HG03103 (cell line): ENCODE data around the gene TBXAS1.

Experiments used
- ATAC-seq: cut with Tn5 transposase; IDR thresholded peaks from one replicate; pipeline ENCODE4 v1.9.1; 2021; ENCODE audit warnings: low read depth; ENCODE audit not compliant: unreplicated experiment

The TBXAS1 gene

GRCh38 chr7:139829025-139829774 lies at the start of gene TBXAS1:
Gene TBXAS1, plus strand, starts transcription at chr7:139829264. Its CDS starts 127 bp downstream, at chr7:139829391.
- ATAC-seq, result peak; percentile 53

- no peak for ATAC-seq
Observed at GRCh38 chr7:139782932-139783331, 46.1 kb upstream of the TBXAS1 start.

DNA sequence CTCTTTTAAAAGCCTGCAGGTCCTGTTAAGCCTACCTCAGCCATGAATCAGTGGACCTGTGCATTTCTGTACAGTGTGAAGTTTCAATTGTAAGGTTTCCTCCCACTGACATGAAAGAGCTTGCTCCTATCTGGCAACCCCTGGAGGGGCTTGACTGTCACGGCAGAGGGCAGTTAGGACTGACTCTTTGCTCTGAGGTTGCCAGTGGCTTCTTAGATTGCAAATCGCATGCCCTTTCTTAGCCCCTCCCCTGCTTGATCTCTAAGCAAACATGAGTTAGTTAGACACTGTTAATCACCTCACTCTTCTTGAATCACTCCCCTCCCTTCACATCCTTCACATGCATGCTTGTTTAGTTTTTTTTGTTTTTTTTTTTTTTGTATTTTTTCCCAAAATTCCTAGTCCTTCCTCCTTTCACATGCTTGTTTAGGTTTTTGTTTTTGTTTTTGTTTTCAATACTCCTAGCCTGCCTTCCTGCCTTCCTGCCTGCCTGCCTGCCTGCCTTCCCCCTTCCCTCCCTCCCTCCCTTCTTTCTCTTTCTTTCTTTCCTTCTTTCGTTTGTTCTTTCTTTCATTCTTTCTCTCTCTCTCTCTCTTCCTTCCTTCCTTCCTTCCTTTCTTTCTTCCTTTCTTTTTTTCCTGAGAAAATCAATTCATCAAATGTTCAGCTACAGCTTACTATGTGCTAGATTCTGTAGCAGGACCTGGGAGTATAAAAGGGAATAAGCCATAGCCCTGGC lies 45.2 kb upstream of the TBXAS1 start:
- no peak for ATAC-seq

GRCh38 chr7:139784648-139785047 lies 44.4 kb upstream of the TBXAS1 start:
- ATAC-seq, result no peak

GRCh38 chr7:139791316-139791715 lies 37.7 kb upstream of the TBXAS1 start:
- ATAC-seq, result no peak

DNA sequence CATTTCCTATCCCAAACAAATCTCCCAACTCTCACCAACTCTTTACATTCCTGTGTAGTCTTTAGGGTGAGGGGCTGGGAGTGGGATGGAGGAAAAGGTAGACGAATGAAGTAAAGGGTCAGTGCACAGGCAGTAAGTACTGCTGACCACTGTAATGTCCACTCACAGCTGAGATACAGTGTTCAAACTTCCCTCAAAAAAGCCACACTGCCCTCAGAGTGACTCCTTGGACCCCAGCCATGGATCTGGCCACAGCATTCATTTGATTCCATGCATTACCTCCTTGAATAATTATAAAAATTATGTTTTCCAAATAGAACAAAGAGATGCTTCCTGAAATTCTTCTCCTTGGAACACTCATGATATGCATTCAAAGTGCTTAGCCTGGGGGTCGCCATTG lies 31.5 kb upstream of the TBXAS1 start:
- ATAC-seq, result no peak

- ATAC-seq, result peak; percentile 78
Observed at GRCh38 chr7:139798221-139798620, 30.8 kb upstream of the TBXAS1 start.

DNA sequence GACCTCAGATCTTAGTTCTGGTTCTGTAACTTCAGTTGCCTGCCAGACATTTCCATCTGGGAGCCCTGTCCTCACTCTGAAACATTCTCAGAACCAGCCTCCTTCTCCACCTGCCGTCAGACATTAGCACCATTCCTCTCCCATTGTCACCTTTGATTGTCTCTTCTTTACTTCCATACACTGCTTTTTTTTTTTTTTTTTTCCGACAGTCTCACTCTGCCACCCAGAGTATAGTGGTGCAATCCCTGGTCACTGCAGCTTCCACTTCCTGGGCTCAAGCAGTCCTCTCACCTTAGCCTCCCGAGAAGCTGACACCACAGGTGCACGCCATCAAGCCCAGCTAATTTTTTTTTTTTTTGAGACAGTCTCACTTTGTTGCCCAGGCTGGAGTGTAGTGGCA lies 30.2 kb upstream of the TBXAS1 start:
- ATAC-seq, result no peak

DNA sequence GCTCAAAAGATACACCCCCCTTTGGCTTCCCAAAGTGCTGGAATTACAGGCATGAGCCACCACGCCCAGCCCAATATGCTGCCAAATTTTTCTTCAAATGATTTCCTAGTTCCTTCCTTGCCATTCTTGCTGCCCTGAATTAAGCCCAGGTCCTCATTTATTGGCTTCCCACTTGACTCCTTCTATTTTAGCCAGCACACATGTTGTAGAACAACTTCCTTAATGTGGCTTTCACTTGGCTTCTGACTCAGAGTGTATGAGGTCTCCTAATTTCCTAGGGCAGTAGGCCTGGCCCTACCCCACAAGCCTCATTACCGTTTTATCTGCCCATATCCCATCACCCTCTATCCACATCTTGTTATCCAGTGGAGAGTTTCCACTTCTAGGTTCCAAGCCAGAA lies 29.5 kb upstream of the TBXAS1 start:
- peak; percentile 60 for ATAC-seq

DNA sequence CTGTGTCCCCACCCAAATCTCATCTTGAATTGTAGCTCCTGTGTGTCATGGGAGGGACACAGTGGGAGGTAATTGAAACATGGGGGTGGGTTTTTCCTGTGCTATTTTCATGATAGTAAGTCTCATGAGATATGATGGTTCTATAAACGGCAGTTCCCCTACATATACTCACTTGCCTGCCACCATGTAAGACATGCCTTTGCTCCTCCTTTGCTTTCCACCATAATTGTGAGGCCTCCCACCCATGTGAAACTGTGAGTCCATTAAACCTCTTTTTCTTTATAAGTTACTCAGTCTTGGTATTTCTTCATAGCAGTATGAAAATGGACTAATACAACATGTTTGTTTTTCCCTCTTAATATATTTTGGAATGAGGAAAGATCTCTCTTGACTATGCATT lies 24.5 kb upstream of the TBXAS1 start:
- no peak for ATAC-seq

GRCh38 chr7:139807009-139807408 lies 22.1 kb upstream of the TBXAS1 start:
- ATAC-seq, result no peak

DNA sequence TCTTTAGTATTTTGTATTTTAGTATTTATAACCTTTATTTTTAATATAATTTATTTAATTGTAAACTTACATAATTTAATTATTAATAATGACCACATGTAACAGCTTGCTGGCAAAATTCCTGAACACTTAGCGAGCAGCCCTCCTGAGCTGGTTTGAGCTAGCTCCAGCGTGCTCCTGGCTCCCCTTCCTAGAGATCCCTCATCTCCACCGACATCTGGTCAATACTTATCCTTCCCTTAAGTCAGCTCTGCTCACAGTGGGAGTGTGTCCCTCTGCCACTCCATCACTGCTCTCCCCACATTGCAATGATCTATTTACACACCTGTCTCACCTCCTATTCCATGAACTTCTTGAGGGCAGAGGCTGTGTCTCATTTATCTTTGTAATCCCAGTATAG lies 20.6 kb upstream of the TBXAS1 start:
- no peak for ATAC-seq

DNA sequence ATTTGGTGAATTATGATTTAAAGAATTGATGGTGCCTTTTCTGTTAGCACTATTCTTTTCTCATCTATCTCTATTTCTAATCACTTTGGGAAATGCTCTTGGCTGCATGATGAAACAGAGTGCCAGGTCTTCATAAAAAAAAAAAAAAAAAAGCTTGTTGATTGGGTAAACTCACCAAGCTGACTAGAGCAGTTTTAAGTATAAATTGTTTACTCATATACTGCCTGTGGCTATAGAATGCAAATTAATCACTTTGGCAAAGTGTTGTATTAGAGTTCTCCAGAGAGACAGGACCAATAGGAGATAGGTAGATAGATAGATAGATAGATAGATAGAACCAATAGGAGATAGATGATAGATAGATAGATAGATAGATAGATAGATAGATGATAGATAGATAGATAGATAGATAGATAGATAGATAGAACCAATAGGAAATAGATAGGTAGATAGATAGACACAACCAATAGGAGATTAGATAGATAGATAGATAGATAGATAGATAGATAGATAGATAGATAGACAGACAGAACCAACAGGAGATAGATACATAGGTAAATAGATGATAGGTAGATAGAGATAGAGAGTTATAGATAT lies 20.1 kb upstream of the TBXAS1 start:
- ATAC-seq, result no peak

GRCh38 chr7:139811066-139811465 lies 18.0 kb upstream of the TBXAS1 start:
- ATAC-seq, result no peak

GRCh38 chr7:139813151-139813550 lies 15.9 kb upstream of the TBXAS1 start:
- ATAC-seq, result no peak

GRCh38 chr7:139813689-139814088 lies 15.4 kb upstream of the TBXAS1 start:
- ATAC-seq, result no peak

- no peak for ATAC-seq
Observed at GRCh38 chr7:139817249-139817648, 11.8 kb upstream of the TBXAS1 start.

GRCh38 chr7:139820089-139820488 lies 9.0 kb upstream of the TBXAS1 start:
- no peak for ATAC-seq

- no peak for ATAC-seq
Observed at GRCh38 chr7:139821349-139822105, 7.5 kb upstream of the TBXAS1 start.

DNA sequence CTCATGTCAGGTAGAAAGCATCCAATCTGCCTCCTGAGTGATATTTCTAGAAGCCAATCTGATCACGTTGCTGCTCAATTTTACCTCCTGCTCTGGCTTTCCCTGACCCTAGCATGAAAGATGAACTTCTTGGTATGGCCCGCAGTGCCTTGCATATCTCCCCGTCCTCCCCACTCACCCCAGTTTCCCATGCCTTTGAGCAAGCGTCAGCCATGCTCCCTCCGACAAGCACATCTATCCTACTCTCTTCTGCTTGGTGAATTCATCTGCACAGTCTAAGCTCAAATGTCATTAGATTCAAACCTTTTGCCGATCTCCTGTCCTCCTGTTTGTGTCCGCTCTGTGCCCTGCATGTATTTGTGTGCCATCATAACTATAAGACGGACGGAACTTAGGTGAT lies 6.2 kb upstream of the TBXAS1 start:
- ATAC-seq, result no peak

- no peak for ATAC-seq
Observed at GRCh38 chr7:139823959-139824521, 5.0 kb upstream of the TBXAS1 start.
